ENCODE measurements around the gene MYRIP.

MYRIP gene

GRCh38 chr3:40099871-40100270, 290.5 kb downstream of the MYRIP start (continued):
- TF ChIP-seq CREB5 (CRISPR knock-in tag; IDR thresholded peaks at IDR 0.05; ENCODE audit: low read depth) = no peak
- TF ChIP-seq OSR1 (CRISPR knock-in tag; IDR thresholded peaks at IDR 0.05) = no peak
- TF ChIP-seq BACH2 (CRISPR knock-in tag; IDR thresholded peaks at IDR 0.05; ENCODE audit: borderline replicate concordance) = no peak
- TF ChIP-seq PPARA (CRISPR knock-in tag; IDR thresholded peaks at IDR 0.05; ENCODE audit: borderline replicate concordance) = no peak
- TF ChIP-seq ZFP30 (CRISPR knock-in tag; IDR thresholded peaks at IDR 0.05) = no peak
- no peak for TF ChIP-seq TCF4 (CRISPR knock-in tag; IDR thresholded peaks at IDR 0.05; ENCODE audit: borderline replicate concordance)
- no peak for TF ChIP-seq TOX (CRISPR knock-in tag; IDR thresholded peaks at IDR 0.05; ENCODE audit: borderline replicate concordance)

DNA sequence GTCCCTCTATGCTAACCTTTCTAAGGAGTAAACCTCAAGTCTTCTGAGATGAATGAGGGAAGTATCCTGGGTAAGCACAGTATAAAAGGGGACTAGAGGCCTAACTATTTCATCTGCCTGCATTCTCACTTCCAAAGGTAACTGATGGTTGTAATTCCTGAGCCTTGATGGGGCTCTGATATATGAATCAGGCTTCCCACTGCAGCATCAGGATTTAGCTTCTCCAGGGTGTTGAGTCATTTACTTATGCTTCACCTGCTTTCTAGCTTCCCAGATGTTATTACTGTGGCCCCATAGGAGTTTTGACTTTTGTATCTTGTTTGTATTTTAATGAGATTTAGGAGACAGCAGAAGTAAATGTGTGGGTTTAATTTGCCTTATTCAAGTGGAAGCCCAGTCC, 292.8 kb downstream of the MYRIP start:
- no peak for ATAC-seq
- TF ChIP-seq, protein P1, sequence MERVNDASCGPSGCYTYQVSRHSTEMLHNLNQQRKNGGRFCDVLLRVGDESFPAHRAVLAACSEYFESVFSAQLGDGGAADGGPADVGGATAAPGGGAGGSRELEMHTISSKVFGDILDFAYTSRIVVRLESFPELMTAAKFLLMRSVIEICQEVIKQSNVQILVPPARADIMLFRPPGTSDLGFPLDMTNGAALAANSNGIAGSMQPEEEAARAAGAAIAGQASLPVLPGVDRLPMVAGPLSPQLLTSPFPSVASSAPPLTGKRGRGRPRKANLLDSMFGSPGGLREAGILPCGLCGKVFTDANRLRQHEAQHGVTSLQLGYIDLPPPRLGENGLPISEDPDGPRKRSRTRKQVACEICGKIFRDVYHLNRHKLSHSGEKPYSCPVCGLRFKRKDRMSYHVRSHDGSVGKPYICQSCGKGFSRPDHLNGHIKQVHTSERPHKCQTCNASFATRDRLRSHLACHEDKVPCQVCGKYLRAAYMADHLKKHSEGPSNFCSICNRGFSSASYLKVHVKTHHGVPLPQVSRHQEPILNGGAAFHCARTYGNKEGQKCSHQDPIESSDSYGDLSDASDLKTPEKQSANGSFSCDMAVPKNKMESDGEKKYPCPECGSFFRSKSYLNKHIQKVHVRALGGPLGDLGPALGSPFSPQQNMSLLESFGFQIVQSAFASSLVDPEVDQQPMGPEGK (CRISPR knock-in tag; IDR thresholded peaks at IDR 0.05; ENCODE audit: borderline replicate concordance) = no peak
- TF ChIP-seq, protein P2, sequence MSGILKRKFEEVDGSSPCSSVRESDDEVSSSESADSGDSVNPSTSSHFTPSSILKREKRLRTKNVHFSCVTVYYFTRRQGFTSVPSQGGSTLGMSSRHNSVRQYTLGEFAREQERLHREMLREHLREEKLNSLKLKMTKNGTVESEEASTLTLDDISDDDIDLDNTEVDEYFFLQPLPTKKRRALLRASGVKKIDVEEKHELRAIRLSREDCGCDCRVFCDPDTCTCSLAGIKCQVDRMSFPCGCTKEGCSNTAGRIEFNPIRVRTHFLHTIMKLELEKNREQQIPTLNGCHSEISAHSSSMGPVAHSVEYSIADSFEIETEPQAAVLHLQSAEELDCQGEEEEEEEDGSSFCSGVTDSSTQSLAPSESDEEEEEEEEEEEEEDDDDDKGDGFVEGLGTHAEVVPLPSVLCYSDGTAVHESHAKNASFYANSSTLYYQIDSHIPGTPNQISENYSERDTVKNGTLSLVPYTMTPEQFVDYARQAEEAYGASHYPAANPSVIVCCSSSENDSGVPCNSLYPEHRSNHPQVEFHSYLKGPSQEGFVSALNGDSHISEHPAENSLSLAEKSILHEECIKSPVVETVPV (CRISPR knock-in tag; IDR thresholded peaks at IDR 0.05) = no peak
- TF ChIP-seq ZFP30 (CRISPR knock-in tag; IDR thresholded peaks at IDR 0.05) (no peak), ARNTL (CRISPR knock-in tag; IDR thresholded peaks at IDR 0.05; ENCODE audit: borderline replicate concordance, low read depth) (no peak), BACH2 (CRISPR knock-in tag; IDR thresholded peaks at IDR 0.05; ENCODE audit: borderline replicate concordance) (no peak), OSR1 (CRISPR knock-in tag; IDR thresholded peaks at IDR 0.05) (no peak), ZNF565 (CRISPR knock-in tag; conservative IDR thresholded peaks at IDR 0.05; ENCODE audit: low read depth) (no peak), GLIS3 (CRISPR knock-in tag; IDR thresholded peaks at IDR 0.05) (no peak), SNAI2 (CRISPR knock-in tag; IDR thresholded peaks at IDR 0.05) (no peak), POU6F1 (CRISPR knock-in tag; IDR thresholded peaks at IDR 0.05; ENCODE audit: borderline replicate concordance, low read depth) (no peak), ESRRG (CRISPR knock-in tag; IDR thresholded peaks at IDR 0.05) (no peak), ZNF8 (CRISPR knock-in tag; IDR thresholded peaks at IDR 0.05) (no peak), RARB (CRISPR knock-in tag; IDR thresholded peaks at IDR 0.05) (no peak), CREB5 (CRISPR knock-in tag; IDR thresholded peaks at IDR 0.05; ENCODE audit: low read depth) (no peak), ZC3H10 (CRISPR knock-in tag; IDR thresholded peaks at IDR 0.05) (no peak), ZFP3 (CRISPR knock-in tag; IDR thresholded peaks at IDR 0.05) (no peak), ISL1 (CRISPR knock-in tag; IDR thresholded peaks at IDR 0.05) (no peak), TOX (CRISPR knock-in tag; IDR thresholded peaks at IDR 0.05; ENCODE audit: borderline replicate concordance) (no peak)
- TF ChIP-seq, protein P3, sequence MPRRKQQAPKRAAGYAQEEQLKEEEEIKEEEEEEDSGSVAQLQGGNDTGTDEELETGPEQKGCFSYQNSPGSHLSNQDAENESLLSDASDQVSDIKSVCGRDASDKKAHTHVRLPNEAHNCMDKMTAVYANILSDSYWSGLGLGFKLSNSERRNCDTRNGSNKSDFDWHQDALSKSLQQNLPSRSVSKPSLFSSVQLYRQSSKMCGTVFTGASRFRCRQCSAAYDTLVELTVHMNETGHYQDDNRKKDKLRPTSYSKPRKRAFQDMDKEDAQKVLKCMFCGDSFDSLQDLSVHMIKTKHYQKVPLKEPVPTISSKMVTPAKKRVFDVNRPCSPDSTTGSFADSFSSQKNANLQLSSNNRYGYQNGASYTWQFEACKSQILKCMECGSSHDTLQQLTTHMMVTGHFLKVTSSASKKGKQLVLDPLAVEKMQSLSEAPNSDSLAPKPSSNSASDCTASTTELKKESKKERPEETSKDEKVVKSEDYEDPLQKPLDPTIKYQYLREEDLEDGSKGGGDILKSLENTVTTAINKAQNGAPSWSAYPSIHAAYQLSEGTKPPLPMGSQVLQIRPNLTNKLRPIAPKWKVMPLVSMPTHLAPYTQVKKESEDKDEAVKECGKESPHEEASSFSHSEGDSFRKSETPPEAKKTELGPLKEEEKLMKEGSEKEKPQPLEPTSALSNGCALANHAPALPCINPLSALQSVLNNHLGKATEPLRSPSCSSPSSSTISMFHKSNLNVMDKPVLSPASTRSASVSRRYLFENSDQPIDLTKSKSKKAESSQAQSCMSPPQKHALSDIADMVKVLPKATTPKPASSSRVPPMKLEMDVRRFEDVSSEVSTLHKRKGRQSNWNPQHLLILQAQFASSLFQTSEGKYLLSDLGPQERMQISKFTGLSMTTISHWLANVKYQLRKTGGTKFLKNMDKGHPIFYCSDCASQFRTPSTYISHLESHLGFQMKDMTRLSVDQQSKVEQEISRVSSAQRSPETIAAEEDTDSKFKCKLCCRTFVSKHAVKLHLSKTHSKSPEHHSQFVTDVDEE (CRISPR knock-in tag; IDR thresholded peaks at IDR 0.05) = no peak
